Measurements from ENCODE around the gene RIPOR2. TPM values are rescaled to one million over a fixed set of nuclear protein-coding genes. Genes with fewer than 3 reads are reported as not detected.

RIPOR2 gene
- total and polyA plus RNA-seq, 2 donors (not counting 3 experiments of a cell fraction or from before 2014, with no cell fraction given): 0.10 TPM; not detected in 1

GRCh38 chr6:24900917-24901697 lies 34.7 kb downstream of the RIPOR2 start:
- Histone ChIP-seq H3K9me1 (replicated peaks; ENCODE audit: control insufficient read depth, extremely low read depth, insufficient read depth, low read length) (no peaks in the 10 kb centered on the region), H3K9ac (replicated peaks; ENCODE audit: extremely low read depth, insufficient read depth, low read length) (no peak overlapping the region), H3K4me3 (replicated peaks in 1 of 3; ENCODE audit: insufficient read depth in 1 of 3, low read depth in 1 of 3, low read length in 3 of 3) (no peak overlapping the region), H3K27ac (ENCODE audit: insufficient read depth, low read depth, low read length) (no peak overlapping the region), H3K79me2 (ENCODE audit: control insufficient read depth, insufficient read depth, low read length) (no peaks in the 10 kb centered on the region), H3K4me1 (ENCODE audit: control insufficient read depth, extremely low read depth, insufficient read depth, low read length) (no peaks in the 10 kb centered on the region), H3K36me3 (ENCODE audit: control insufficient read depth in 2 of 2, extremely low read depth in 1 of 2, insufficient read depth in 2 of 2, low read length in 2 of 2) (no peaks in the 10 kb centered on the region), H3K9me3 (replicated peaks; ENCODE audit: control insufficient read depth, insufficient read depth, low read length) (no peaks in the 10 kb centered on the region), H2AFZ (ENCODE audit: low read depth, low read length) (no peak overlapping the region), H3K27me3 (ENCODE audit: control insufficient read depth in 2 of 2, insufficient read depth in 2 of 2, low read length in 2 of 2) (no peaks in the 10 kb centered on the region), H4K20me1 (replicated peaks; ENCODE audit: control insufficient read depth, extremely low read depth, insufficient read depth, low read length) (no peaks in the 10 kb centered on the region), H3K4me2 (ENCODE audit: insufficient read depth, low read length) (no peak overlapping the region)
- intact Hi-C loops (cut with micrococcal nuclease): no loop called here
- TF ChIP-seq, protein P1, sequence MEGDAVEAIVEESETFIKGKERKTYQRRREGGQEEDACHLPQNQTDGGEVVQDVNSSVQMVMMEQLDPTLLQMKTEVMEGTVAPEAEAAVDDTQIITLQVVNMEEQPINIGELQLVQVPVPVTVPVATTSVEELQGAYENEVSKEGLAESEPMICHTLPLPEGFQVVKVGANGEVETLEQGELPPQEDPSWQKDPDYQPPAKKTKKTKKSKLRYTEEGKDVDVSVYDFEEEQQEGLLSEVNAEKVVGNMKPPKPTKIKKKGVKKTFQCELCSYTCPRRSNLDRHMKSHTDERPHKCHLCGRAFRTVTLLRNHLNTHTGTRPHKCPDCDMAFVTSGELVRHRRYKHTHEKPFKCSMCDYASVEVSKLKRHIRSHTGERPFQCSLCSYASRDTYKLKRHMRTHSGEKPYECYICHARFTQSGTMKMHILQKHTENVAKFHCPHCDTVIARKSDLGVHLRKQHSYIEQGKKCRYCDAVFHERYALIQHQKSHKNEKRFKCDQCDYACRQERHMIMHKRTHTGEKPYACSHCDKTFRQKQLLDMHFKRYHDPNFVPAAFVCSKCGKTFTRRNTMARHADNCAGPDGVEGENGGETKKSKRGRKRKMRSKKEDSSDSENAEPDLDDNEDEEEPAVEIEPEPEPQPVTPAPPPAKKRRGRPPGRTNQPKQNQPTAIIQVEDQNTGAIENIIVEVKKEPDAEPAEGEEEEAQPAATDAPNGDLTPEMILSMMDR (IDR thresholded peaks at IDR 0.05; ENCODE audit: extremely low read depth in 1 of 2, insufficient read depth in 1 of 2, low read depth in 1 of 2, low read length in 2 of 2): no peak
- TF ChIP-seq JUN (IDR thresholded peaks at IDR 0.05; ENCODE audit: borderline replicate concordance, insufficient read depth, insufficient read length, low read depth) (no peak), MYC (IDR thresholded peaks at IDR 0.05; ENCODE audit: low read depth, low read length) (no peak), POLR2A (IDR thresholded peaks at IDR 0.05; ENCODE audit: low read depth, low read length) (no peak), GATA2 (IDR thresholded peaks at IDR 0.05; ENCODE audit: insufficient read depth, insufficient read length, low read depth, low read length) (no peak), EZH2 (IDR thresholded peaks at IDR 0.05; ENCODE audit: borderline replicate concordance, low read depth, low read length, severe bottlenecking) (no peak), POLR2AphosphoS5 (IDR thresholded peaks at IDR 0.05; ENCODE audit: insufficient read depth, low read depth, low read length) (no peak)
- ChIA-PET POLR2A (no interaction called here), CTCF (interaction anchor here (1.1 kb wide), 1 partner anchor 45 kb away, joined by 4 read pairs; no protein-coding TSS in a partner anchor)
- dilution Hi-C loops (cut with MboI; ENCODE audit: extremely low pct_ligation_motif_present, low sequenced_read_pairs): no loop called here
- BruUV-seq (replicated peaks): no TSS peak
- FAIRE-seq (no peak), DNase-seq (ENCODE audit: low read depth, low spot score) (no peak)

Data from endothelial cell of umbilical vein (primary cell).